A673 (cell line): ENCODE data around the gene TTLL12.

ENCODE experiments used
- CTCF ChIP-seq: fragments of 300-800, 200-600 bp; sonication (generic); conservative IDR thresholded peaks from 2 replicates; pipeline ENCODE4 v1.5.1; 2017; ENCODE audit warnings: low read depth, mild to moderate bottlenecking, antibody characterized with exemption, low read length, moderate library complexity, mixed read lengths
- EZH2 ChIP-seq: fragments of 200-600 bp; sonication (generic); IDR thresholded peaks from 2 replicates; pipeline ENCODE4 v1.6.1; 2017; ENCODE audit warnings: borderline replicate concordance, low read depth, mild to moderate bottlenecking, mixed read lengths, antibody characterized with exemption, low read length; ENCODE audit not compliant: poor library complexity, severe bottlenecking

- TF ChIP-seq EZH2 (no peak), CTCF (no peak)
Observed at GRCh38 chr22:43135565-43135964, 51.4 kb downstream of the TTLL12 start.
